Peyer's patch (tissue), 4 donors: ENCODE data around the gene TARDBP. TPM values are rescaled to one million over a fixed set of nuclear protein-coding genes. Genes with fewer than 3 reads are reported as not detected.

Experiments
- DNase-seq, 3 donors: peaks; one replicate each; pipeline ENCODE4 v3.0.0-alpha.2; 2017 to 2019
- H3K27ac ChIP-seq, 4 donors: fragments of 200-600 bp; sonication (generic); one replicate each; pipeline ENCODE4 v1.5.1; 2016 to 2019
- H3K27me3 ChIP-seq, 2 donors: fragments of 200-600 bp; sonication (generic); one replicate each; pipeline ENCODE4 v1.5.1; 2019
- H3K36me3 ChIP-seq, 3 donors: fragments of 200-600 bp; sonication (generic); one replicate each; pipeline ENCODE4 v1.5.1; 2016 to 2019
- H3K4me1 ChIP-seq, 4 donors: fragments of 200-600 bp; sonication (generic); one replicate each; pipeline ENCODE4 v1.5.1; 2016 to 2019
- H3K4me3 ChIP-seq, 4 donors: fragments of 200-600 bp; sonication (generic); 1 replicate in 3 of 4; 2 replicates in 1 of 4; pipeline ENCODE4 v1.5.1; 2016 to 2019; ENCODE audit warnings: mild to moderate bottlenecking in 1 of 4
- H3K9me3 ChIP-seq, 4 donors: fragments of 200-600 bp; sonication (generic); one replicate each; pipeline ENCODE4 v1.5.1; 2016 to 2019; ENCODE audit warnings: mild to moderate bottlenecking in 1 of 4
- POLR2A ChIP-seq, 2 donors: fragments of 450-650 bp; IDR thresholded peaks; one replicate each; pipeline ENCODE4 v1.5.1; 2017; ENCODE audit warnings: antibody characterized with exemption in 2 of 2, mild to moderate bottlenecking in 2 of 2, moderate library complexity in 2 of 2
- total RNA-seq, 4 donors: library from RNA; depleted of rRNA; stranded (reverse); fragments of >200 nt; gene quantifications; one replicate each; pipeline ENCODE4 v1.1.0, GENCODE V29; 2016
- TF ChIP-seq, protein P1 (sequence below), 6 experiments: fragments of 450-650 bp in 4 of 6; fragments of 200-600 bp in 2 of 6; sonication (generic) in 1 of 6; IDR thresholded peaks; one replicate each; pipeline ENCODE4 v1.5.1; 2017 to 2019; ENCODE audit warnings: antibody characterized with exemption in 6 of 6, mild to moderate bottlenecking in 3 of 6, moderate library complexity in 1 of 6

TARDBP gene
- total RNA-seq, 4 donors from 2014 or later: 141 to 313 (median 167) TPM

DNA sequence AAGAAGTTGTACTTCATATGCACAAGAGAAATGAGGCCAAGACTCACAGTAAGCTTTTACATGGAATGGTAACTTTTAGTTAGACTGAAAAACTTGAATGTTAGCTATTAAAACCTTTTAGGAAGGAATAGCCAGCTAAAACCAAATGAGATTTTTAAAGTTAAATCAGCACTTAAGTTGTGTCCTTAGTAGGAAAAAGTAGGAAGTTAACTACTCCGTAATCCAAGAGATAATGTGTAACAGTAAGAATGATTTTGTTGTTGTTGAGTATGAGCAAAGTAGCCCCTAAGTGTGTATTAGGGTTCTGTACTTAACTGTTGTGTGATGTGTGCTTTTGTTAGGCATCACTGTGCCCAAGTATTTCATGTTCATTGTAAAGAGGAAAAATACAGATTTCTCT is 13.2 kb downstream of the TARDBP start:
- no peaks in the 10 kb centered on the region for H3K4me1 ChIP-seq
- peaks cover 0 to 74% (median 7%) of the 10 kb centered on the region in 3 donors for H3K36me3 ChIP-seq
- no peak overlapping the region for H3K4me3 ChIP-seq

DNA sequence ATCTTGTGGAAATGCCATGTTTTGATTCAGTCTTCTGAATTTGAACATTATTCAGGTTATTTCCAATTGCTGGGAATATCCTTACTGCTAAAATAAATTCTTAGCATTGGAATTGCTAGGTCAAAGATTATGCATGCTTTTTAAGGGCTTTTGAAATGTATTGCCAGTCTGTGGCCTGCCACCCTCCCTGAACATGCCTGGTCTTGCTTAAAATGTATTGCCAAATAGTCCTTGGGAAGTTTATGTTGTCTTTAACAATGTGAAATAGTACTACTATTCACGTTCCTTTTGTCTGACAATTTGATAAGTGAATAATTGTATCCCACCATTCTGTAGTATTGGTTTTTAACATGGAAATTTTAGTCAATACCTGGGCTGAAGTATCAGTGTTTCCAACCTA is 13.6 kb downstream of the TARDBP start:
- DNase-seq: no peak
- no peaks in the 10 kb centered on the region for H3K9me3 ChIP-seq
- H3K27me3 ChIP-seq: no peaks in the 10 kb centered on the region
- H3K4me3 ChIP-seq: no peak overlapping the region
- H3K27ac ChIP-seq: no peak overlapping the region
- H3K4me1 ChIP-seq: no peaks in the 10 kb centered on the region
- TF ChIP-seq POLR2A (IDR thresholded peaks at IDR 0.05): no peak
- TF ChIP-seq, protein P1, sequence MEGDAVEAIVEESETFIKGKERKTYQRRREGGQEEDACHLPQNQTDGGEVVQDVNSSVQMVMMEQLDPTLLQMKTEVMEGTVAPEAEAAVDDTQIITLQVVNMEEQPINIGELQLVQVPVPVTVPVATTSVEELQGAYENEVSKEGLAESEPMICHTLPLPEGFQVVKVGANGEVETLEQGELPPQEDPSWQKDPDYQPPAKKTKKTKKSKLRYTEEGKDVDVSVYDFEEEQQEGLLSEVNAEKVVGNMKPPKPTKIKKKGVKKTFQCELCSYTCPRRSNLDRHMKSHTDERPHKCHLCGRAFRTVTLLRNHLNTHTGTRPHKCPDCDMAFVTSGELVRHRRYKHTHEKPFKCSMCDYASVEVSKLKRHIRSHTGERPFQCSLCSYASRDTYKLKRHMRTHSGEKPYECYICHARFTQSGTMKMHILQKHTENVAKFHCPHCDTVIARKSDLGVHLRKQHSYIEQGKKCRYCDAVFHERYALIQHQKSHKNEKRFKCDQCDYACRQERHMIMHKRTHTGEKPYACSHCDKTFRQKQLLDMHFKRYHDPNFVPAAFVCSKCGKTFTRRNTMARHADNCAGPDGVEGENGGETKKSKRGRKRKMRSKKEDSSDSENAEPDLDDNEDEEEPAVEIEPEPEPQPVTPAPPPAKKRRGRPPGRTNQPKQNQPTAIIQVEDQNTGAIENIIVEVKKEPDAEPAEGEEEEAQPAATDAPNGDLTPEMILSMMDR (IDR thresholded peaks at IDR 0.05): no peak
- H3K36me3 ChIP-seq: peaks cover 0 to 70% (median 7%) of the 10 kb centered on the region in 3 donors

More for the DNA sequence above, 13.2 kb downstream of the TARDBP start:
- no peaks in the 10 kb centered on the region for H3K9me3 ChIP-seq
- DNase-seq: no peak
- H3K27ac ChIP-seq: no peak overlapping the region
- H3K27me3 ChIP-seq: no peaks in the 10 kb centered on the region
- no peak for TF ChIP-seq POLR2A (IDR thresholded peaks at IDR 0.05)
- TF ChIP-seq, protein P1 (IDR thresholded peaks at IDR 0.05): no peak

DNA sequence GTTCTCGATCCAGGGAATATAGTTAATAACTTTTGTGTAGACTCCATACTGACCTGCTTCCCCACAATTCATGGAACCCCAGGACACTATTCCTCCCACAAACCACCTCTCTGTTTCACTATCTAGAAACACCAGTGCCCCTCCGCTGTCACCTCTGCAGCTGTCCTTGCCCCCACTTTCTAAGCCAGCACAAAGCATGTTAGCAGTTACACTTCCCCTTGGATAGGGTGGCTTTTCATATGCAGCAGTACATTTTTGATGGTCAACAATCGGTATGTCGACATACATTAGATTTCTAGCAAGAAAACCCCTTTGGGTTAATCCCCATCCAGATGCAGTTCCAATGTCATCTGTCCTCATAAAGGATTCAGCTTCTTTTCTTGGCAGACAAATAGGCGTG is 14.4 kb downstream of the TARDBP start:
- DNase-seq: no peak
- H3K9me3 ChIP-seq: no peaks in the 10 kb centered on the region
- peaks cover 0 to 61% (median 2%) of the 10 kb centered on the region in 3 donors for H3K36me3 ChIP-seq
- TF ChIP-seq, protein P1 (IDR thresholded peaks at IDR 0.05): no peak
- no peak for TF ChIP-seq POLR2A (IDR thresholded peaks at IDR 0.05)
- H3K27me3 ChIP-seq: no peaks in the 10 kb centered on the region
- no peak overlapping the region for H3K4me3 ChIP-seq
- no peaks in the 10 kb centered on the region for H3K4me1 ChIP-seq
- H3K27ac ChIP-seq: no peak overlapping the region

DNA sequence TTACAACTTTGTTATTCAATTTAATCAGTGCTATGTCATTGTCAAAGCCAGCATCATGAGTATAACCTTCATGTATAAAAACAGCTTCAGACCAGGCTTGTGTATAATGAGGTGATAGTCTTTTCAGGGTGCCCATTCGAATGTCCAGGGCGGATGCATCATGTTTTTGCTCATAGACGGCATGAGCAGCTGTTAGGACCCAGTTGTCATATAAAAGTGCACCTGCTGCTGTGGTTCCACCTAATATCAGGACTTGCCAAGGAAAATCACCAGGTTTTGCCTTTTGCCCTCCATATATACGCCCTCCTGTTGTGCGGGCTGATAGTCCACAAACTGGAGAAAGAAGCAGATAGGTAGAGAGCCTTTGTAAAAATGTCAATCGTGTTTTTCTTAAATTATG is 14.9 kb downstream of the TARDBP start:
- H3K9me3 ChIP-seq: no peaks in the 10 kb centered on the region
- H3K4me1 ChIP-seq: no peaks in the 10 kb centered on the region
- H3K4me3 ChIP-seq: no peak overlapping the region
- peaks cover 0 to 57% (median 0%) of the 10 kb centered on the region in 3 donors for H3K36me3 ChIP-seq
- H3K27ac ChIP-seq: no peak overlapping the region
- H3K27me3 ChIP-seq: no peaks in the 10 kb centered on the region
- no peak for TF ChIP-seq POLR2A (IDR thresholded peaks at IDR 0.05)
- TF ChIP-seq, protein P1 (IDR thresholded peaks at IDR 0.05): no peak
- DNase-seq: no peak

DNA sequence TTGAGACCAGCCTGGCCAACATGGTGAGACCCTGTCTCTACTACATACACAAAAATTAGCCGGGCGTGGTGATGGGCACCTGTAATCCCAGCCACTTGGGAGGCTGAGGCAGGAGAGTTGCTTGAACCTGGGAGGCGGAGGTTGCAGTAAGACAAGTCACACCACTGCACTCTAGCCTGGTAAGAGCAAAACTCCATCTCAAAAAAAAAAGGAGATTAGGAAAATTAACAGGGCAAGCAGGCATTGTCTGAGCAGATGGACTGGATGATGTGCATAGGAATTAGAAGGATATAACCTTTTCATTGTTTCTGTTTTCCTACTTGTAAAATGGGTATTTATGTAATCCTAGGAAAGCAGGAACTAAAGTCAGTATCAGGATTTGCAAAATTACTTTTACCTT is 15.6 kb downstream of the TARDBP start:
- DNase-seq: no peak
- Histone ChIP-seq H3K4me1 (no peaks in the 10 kb centered on the region), H3K27ac (no peak overlapping the region), H3K36me3 (peaks cover 0 to 50% (median 0%) of the 10 kb centered on the region in 3 donors), H3K9me3 (no peaks in the 10 kb centered on the region), H3K4me3 (no peak overlapping the region), H3K27me3 (no peaks in the 10 kb centered on the region)
- TF ChIP-seq, protein P1 (IDR thresholded peaks at IDR 0.05): no peak
- TF ChIP-seq POLR2A (IDR thresholded peaks at IDR 0.05): no peak

DNA sequence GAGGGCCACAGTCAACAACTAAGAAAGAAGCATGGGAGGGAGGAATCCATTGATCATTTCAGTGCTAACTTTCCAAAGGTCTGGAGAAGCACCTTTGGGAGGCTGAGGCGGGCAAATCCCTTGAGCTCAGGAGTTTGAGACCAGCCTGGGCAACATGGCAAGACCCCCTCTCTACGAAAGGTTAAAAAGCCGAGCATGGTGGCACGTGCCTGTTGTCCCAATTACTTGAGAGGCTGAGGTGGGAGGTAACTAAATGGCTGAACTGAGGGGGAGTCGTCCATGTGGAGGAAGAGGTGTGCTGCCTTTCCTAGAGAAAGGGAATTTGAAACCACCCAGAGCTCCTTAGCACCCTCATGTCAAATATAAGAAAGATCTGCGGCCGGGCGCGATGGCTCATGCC is 18.4 kb downstream of the TARDBP start:
- Histone ChIP-seq H3K9me3 (no peaks in the 10 kb centered on the region), H3K27ac (no peak overlapping the region), H3K4me1 (no peaks in the 10 kb centered on the region), H3K36me3 (peaks cover 0 to 24% (median 0%) of the 10 kb centered on the region in 3 donors), H3K4me3 (no peak overlapping the region), H3K27me3 (no peaks in the 10 kb centered on the region)
- TF ChIP-seq, protein P1 (IDR thresholded peaks at IDR 0.05): no peak
- no peak for TF ChIP-seq POLR2A (IDR thresholded peaks at IDR 0.05)
- DNase-seq: no peak
